NT2/D1 (cell line): Measurements from ENCODE around the gene NOL12.

Source experiments
- DNase-seq: peaks from one replicate; pipeline ENCODE4 v3.0.0-alpha.2; 2011; ENCODE audit warnings: low read depth, low spot score
- H3K27me3 ChIP-seq: 2 replicates; pipeline ENCODE4 v1.6.0; 2011; ENCODE audit warnings: mild to moderate bottlenecking; ENCODE audit not compliant: insufficient read length, insufficient read depth
- H3K36me3 ChIP-seq: 2 replicates; pipeline ENCODE4 v1.6.1; 2011; ENCODE audit warnings: mild to moderate bottlenecking, low read length, mixed read lengths; ENCODE audit not compliant: insufficient read depth, insufficient read length
- H3K4me1 ChIP-seq: 2 replicates; pipeline ENCODE4 v1.5.1; 2011; ENCODE audit not compliant: insufficient read depth, insufficient read length
- H3K4me3 ChIP-seq: 2 replicates; pipeline ENCODE4 v1.5.1; 2011; ENCODE audit warnings: low read depth; ENCODE audit not compliant: insufficient read length
- H3K9ac ChIP-seq: 2 replicates; pipeline ENCODE4 v1.6.0; 2011; ENCODE audit warnings: low read depth; ENCODE audit not compliant: insufficient read length
- H3K9me3 ChIP-seq: 2 replicates; pipeline ENCODE4 v1.5.1; 2011; ENCODE audit warnings: mild to moderate bottlenecking, low read length; ENCODE audit not compliant: insufficient read depth
- SUZ12 ChIP-seq: IDR thresholded peaks from 2 replicates; pipeline ENCODE4 v1.6.1; 2011; ENCODE audit not compliant: insufficient read length, insufficient read depth; ENCODE audit errors: extremely low read depth
- YY1 ChIP-seq: IDR thresholded peaks from 2 replicates; pipeline ENCODE4 v1.6.1; 2011; ENCODE audit not compliant: insufficient read length, insufficient read depth
- ZNF274 ChIP-seq: IDR thresholded peaks from 2 replicates; pipeline ENCODE4 v1.6.1; 2011; ENCODE audit warnings: mild to moderate bottlenecking, low read depth, low read length

The NOL12 gene

DNA sequence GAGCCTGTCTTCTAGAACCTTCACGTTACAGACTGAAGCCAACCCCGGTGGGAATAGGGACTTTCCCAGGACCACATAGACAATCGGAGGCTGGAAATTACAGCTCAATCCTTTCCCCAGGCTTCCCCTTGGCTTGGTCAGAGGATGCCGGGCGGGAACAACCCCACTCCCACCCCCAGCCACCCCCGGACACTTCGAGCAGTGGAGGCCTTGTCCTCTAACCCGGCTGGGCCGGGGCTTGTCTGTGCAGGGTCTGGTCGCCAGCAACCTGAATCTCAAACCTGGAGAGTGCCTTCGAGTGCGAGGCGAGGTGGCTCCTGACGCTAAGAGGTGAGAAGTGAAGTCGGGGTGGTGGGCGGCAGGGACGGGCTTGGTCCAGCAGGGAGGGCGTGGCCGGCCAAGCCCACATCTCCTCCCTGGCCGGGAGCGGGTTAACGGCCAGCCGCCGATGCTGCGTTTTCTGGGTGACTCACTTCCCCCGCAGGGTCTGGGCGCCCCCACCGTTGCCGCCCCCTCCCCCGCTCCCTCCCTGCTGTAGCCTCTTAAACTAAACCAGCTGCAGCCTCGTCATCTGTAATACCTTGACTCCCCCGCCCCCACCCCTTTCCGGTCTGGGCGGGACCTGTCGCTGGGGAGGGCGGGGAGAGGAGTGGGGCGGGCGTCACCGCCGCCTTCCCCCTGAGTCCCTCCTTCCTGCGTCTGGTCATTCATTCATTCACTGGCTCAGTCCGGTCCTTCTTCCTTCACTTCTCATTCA is 9.2 kb upstream of the NOL12 start:
- Histone ChIP-seq H3K9ac (peak overlapping the region; percentile 72), H3K9me3 (no peaks in the 10 kb centered on the region), H3K4me3 (peak overlapping the region; percentile 47), H3K36me3 (peaks cover 18% of the 10 kb centered on the region), H3K4me1 (peaks cover 7% of the 10 kb centered on the region), H3K27me3 (no peaks in the 10 kb centered on the region)
- TF ChIP-seq ZNF274 (no peak), SUZ12 (no peak), YY1 (no peak)
- peak; percentile 64 for DNase-seq

DNA sequence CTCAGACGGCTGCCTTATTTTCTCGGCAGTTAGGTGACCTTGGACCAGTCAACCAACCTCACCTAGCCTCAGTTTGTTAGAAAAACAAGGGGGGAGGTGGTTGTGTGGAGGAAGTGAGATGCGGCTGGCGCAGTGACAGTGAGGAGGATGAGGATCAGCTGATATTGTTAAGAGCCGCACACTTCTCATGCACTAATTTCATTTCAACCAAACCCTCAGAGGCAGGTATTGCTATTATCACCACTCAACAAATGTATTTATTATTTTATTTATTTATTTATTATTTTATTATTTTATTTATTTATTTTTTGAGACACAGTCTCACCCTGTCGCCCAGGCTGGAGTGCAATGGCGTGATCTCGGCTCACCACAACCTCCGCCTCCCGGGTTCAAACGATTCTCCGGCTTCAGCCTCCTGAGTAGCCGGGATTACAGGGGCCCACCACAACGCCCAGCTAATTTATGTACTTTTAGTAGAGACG is 8.6 kb upstream of the NOL12 start:
- H3K9ac ChIP-seq, result no peak overlapping the region
- no peak for TF ChIP-seq YY1
- no peak for TF ChIP-seq SUZ12
- no peak for TF ChIP-seq ZNF274
- peaks cover 7% of the 10 kb centered on the region for H3K4me1 ChIP-seq

DNA sequence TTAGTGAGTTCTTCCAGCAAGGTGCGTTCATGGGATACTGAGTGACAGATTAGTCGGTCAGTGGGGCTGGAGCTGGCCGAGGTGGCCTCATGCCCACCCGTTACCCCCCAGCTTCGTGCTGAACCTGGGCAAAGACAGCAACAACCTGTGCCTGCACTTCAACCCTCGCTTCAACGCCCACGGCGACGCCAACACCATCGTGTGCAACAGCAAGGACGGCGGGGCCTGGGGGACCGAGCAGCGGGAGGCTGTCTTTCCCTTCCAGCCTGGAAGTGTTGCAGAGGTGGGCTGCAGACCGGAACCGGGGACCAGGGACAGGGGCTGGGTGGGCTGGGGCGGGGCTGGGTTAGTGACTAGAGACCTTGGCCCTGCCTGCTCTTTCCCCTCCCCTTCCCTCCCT is 7.8 kb upstream of the NOL12 start:
- no peak overlapping the region for H3K4me3 ChIP-seq
- no peak overlapping the region for H3K9ac ChIP-seq
- TF ChIP-seq YY1, result no peak
- no peak for TF ChIP-seq SUZ12
- TF ChIP-seq ZNF274, result no peak

More for the DNA sequence above, 8.6 kb upstream of the NOL12 start:
- Histone ChIP-seq H3K27me3 (no peaks in the 10 kb centered on the region), H3K9me3 (no peaks in the 10 kb centered on the region), H3K36me3 (peaks cover 18% of the 10 kb centered on the region), H3K4me3 (peak overlapping the region; percentile 13)
- no peak for DNase-seq

DNA sequence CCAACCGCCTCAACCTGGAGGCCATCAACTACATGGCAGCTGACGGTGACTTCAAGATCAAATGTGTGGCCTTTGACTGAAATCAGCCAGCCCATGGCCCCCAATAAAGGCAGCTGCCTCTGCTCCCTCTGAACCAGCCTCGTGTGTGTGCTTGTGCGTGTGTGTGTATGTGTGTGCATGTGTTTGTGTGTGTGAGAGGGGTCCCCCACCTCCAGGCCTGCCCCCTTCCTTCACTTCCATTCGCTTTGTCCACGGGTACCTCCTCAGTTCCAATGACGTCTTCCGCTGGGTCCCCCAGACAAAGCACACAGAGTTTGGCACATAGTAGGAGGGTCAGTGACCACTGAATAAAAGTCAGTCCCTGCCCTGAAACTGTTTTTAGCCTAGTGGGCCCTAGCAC is 6.5 kb upstream of the NOL12 start:
- Histone ChIP-seq H3K9me3 (no peaks in the 10 kb centered on the region), H3K36me3 (peaks cover 18% of the 10 kb centered on the region), H3K9ac (no peak overlapping the region), H3K27me3 (no peaks in the 10 kb centered on the region), H3K4me3 (no peak overlapping the region), H3K4me1 (peaks cover 2% of the 10 kb centered on the region)
- no peak for DNase-seq
- TF ChIP-seq ZNF274, result no peak
- TF ChIP-seq SUZ12, result no peak
- TF ChIP-seq YY1, result no peak

More for the DNA sequence above, 7.8 kb upstream of the NOL12 start:
- Histone ChIP-seq H3K9me3 (no peaks in the 10 kb centered on the region), H3K27me3 (no peaks in the 10 kb centered on the region), H3K36me3 (peaks cover 18% of the 10 kb centered on the region), H3K4me1 (peaks cover 2% of the 10 kb centered on the region)
- no peak for DNase-seq

DNA sequence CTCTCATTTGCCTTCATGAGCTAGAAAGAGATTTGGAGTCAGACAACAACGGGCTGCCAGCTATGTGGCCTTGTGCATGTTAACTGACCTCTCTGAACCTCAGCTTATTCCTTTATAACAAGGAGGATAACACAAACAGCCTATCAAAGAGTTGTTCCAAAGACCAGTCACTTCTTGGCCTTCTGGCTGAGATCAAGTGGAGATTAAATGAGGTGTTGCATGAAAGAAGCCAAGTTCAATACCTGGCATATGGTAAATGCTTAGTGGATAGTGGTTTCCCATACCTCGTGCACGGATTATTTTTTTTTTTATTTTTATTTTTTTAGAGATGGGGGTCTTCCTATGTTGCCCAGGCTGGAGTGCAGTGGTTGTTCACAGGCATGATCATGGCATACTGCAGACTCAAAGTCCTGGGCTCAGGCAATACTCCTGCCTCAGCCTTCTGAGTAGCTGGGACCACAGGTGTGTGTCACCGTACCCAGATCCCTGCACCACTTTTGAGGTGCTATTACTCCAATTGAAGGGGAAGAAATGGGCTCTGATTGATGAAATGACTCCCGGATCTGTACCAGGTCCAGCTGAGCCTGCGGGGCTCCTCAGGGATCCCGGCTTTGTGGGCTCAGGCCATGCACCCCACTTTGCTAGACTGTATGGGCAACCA is 5.8 kb upstream of the NOL12 start:
- no peak for DNase-seq
- H3K9ac ChIP-seq, result no peak overlapping the region
- peaks cover 18% of the 10 kb centered on the region for H3K36me3 ChIP-seq
- no peak overlapping the region for H3K4me3 ChIP-seq
- H3K27me3 ChIP-seq, result no peaks in the 10 kb centered on the region
- TF ChIP-seq ZNF274, result no peak
- no peak for TF ChIP-seq SUZ12
- no peak for TF ChIP-seq YY1
- H3K9me3 ChIP-seq, result no peaks in the 10 kb centered on the region
- H3K4me1 ChIP-seq, result peaks cover 2% of the 10 kb centered on the region

DNA sequence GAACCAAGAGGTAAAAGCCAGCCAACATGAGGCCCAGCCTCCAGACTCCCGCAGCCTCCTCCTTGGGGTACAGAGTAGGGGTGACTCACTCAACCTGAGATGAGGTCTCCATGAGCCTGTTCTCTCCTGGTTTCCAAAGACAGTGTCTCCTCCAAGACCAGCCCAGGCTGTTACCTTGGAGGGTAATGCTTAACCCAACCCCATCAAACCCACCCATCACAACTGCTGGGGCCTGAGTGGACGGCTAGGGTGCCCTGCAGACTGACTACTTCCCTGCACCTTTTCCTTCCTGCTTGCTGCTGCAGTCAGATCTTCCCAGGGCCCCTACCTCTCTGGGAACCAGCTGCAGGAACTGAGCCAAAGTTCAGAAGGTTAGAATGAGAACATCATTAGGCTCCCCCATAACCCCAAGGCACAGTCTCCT is 5.1 kb upstream of the NOL12 start:
- TF ChIP-seq SUZ12, result no peak
- no peak for TF ChIP-seq YY1
- TF ChIP-seq ZNF274, result no peak
- no peak for DNase-seq
- peaks cover 2% of the 10 kb centered on the region for H3K4me1 ChIP-seq

DNA sequence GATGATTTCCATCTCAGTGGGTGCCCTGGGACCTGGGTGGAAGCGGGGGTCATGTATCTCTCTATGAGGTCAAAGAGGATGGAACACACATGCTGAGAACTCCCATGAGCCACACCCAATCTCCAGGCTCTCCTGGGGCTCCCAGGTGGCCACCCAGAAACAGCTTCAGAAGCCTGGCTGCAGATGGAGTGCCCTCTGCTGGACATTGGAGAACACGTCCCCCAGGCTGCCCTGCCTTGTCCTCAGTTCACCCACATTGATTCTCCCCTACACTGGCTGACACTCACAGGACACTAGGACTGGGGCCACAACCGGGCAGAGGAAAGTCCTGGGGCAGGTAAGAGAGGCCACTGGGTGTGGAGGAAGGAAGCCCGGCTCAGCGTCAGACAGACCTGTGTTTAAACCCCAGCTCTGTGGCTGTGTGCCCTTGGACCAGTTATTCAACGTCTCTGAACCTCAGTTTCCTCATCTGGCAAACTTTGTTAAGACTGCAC is 4.5 kb upstream of the NOL12 start:
- no peaks in the 10 kb centered on the region for H3K9me3 ChIP-seq
- H3K36me3 ChIP-seq, result peaks cover 18% of the 10 kb centered on the region
- H3K9ac ChIP-seq, result no peak overlapping the region
- TF ChIP-seq YY1, result no peak
- TF ChIP-seq SUZ12, result no peak
- no peak for TF ChIP-seq ZNF274
- no peak for DNase-seq
- H3K4me1 ChIP-seq, result peaks cover 2% of the 10 kb centered on the region
- no peak overlapping the region for H3K4me3 ChIP-seq
- H3K27me3 ChIP-seq, result no peaks in the 10 kb centered on the region

More for the DNA sequence above, 5.1 kb upstream of the NOL12 start:
- Histone ChIP-seq H3K4me3 (no peak overlapping the region), H3K9ac (no peak overlapping the region), H3K27me3 (no peaks in the 10 kb centered on the region), H3K36me3 (peaks cover 18% of the 10 kb centered on the region), H3K9me3 (no peaks in the 10 kb centered on the region)
